Ramos (cell line): ENCODE measurements around the gene DSCAML1.

Source experiments
- in situ Hi-C: fragments of 300-500 bp; cut with MboI; formaldehyde crosslinking; loops from one replicate; pipeline ENCODE4 v1.14.3; 2022; ENCODE audit warnings: low sequenced_read_pairs; ENCODE audit not compliant: unreplicated experiment

DSCAML1 gene

GRCh38 chr11:117428186-117428855, 368.7 kb downstream of the DSCAML1 start:
- in situ Hi-C loops, result no loop called here

DNA sequence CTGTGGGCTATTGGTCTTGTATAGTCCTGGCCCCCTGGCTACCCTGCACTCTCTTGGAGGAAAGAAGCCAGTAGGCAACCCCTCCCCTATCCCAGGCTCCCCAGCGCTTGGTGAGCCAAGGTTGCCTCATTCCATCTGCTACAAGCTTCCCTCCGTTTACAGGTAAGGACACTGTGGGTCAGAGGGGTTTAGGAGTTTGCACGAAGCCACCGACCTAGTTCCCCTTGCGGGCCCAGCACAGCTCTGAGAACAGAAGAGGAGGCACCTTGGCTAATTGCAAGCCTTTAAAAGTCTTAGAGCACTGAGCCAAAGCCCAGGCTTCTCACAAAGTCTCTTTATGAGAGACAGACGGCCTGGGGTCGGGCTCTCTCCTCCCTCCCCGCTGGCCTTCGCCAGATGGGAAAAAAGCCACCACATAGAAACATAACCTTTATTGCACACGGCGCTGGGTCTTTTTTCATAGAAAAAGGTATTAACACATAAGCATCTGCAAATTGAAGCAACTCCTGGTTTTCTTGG, 369.6 kb downstream of the DSCAML1 start:
- in situ Hi-C loops, result no loop called here

- in situ Hi-C loops, result no loop called here
Observed at GRCh38 chr11:117426941-117427340, 370.1 kb downstream of the DSCAML1 start.

DNA sequence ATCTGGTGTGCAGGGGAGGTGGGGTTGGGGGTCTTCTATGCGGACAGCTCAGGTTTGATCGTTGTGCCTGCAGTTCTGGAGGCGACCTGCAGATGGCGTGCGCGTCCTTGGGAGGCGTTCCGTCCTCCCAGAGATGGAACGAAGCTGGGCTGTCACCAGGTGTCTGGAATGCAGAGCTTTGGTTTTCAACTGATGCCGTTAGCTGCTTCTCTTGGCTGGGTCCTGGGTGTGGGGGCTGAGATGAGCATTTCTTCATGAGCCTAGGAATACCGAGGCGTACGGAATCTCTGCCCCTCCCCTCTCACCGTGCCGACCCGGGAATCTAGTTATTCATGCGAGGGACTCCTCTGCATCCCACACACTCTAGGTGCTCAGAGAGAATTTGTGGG, 370.7 kb downstream of the DSCAML1 start:
- in situ Hi-C loops, result no loop called here

- in situ Hi-C loops, result no loop called here
Observed at GRCh38 chr11:117425679-117426296, 371.2 kb downstream of the DSCAML1 start.

DNA sequence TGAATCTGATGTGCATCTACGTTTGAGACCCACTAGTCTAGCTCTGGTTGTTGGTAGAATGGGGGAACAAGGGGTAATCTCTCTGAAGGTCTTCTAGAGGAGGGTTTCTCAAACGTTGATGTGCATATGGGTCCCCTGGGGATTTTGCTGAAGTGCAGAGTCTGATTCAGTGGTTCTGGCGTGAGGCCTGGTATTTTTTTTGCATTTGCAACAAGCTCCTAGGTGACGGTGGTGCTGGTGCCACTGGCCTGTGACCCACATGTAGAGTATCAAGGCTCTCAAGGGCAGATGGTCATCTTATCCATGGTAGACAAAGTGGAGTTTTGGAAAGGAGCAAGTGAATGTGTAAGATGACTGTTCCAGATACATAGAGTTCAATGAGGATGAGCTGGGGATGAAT, 372.2 kb downstream of the DSCAML1 start:
- in situ Hi-C loops, result no loop called here

- in situ Hi-C loops, result no loop called here
Observed at GRCh38 chr11:117423046-117423575, 373.9 kb downstream of the DSCAML1 start.

DNA sequence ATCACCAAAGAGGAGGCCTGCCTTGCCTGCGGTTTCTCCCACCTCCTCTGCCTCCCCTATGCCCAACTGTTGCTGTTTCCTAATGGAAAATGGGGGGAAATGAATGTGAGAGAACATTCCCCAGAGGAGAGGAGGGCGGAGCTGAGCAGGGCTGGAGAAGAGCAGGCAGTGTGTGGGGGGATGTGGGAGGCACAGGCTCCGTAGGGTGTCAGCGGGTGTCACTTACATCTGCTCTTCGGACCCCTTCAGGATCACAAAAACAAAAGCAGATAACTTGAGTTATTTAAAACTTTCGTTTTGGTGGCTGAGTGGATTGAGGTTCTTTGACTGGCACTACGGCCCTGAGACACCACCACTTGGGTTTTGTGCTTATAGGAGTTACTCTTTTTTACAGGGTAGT, 375.5 kb downstream of the DSCAML1 start:
- in situ Hi-C loops, result no loop called here

DNA sequence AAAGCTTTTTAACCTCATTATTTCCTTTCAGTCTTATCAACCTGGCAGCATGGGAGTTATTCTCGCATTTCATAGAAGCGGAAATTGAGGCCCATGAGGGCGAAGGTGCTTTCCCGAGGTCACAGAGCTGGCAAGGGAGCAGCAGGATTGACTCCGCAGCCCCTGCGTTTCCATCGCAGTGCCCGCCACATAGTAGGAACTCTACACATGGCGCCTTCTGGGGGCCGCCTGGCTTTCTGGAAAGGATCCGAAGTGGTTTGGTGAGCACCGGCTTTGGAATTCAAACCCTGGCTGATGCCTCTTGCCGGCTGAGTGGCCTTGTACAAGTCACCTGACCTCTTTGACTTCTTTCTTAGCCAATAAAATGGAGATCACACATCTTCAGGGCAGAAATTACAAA, 376.0 kb downstream of the DSCAML1 start:
- in situ Hi-C loops, result no loop called here

DNA sequence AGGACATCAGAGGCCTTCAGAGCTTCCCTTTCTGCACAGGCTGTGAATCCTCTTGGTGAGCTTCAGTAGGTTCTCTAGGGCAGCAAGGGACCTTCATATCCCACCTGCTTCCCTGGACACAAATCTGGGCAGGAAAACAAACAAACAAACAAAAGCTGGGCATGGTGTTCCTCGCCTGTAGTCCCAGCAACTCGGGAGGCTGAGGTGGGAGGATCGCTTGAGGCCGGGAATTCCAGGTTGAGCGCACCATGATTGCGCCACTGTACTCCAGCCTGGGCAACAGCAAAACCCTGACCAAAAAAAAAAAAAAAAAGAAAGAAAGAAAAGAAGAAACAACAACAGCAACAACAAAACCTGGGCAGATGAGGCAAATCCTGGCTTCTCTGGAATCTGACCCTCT, 376.4 kb downstream of the DSCAML1 start:
- in situ Hi-C loops, result no loop called here

- in situ Hi-C loops, result no loop called here
Observed at GRCh38 chr11:117420143-117420485, 376.9 kb downstream of the DSCAML1 start.

- in situ Hi-C loops, result no loop called here
Observed at GRCh38 chr11:117419482-117420142, 377.4 kb downstream of the DSCAML1 start.

DNA sequence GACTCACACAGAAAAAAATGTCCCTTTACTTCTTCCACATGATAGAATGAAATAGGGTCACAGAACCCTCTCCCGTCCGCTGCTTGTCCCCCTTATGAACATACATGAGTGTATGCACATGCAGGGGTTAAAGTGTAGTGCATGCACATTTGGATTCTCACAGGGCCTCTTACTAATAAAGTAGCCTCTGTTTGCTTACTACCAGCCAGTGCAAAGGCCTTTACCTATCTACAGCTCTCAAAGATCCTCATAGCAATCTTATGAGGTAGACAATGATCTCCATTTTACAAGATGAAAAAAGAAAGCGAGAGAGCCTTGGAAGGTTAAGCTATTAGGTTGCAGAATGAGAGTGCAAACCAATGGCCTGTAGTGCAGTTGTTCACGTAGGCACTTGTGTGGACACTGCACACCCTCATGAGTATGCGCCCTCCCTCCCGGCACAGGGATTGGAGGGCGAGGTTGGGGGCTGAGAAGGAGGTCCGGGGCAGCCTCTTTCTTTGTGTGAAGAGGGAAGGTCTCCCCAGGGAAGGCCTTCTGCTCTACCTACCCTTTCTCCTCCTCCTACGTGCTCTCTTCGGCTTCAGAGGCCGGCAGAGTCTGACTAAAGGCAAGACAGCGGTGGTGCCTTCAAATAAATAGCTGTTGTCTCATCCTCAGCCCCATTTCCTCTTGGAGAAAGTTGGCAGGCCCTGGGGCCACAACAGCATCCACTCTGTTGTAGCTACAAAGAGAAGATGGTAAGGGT, 378.1 kb downstream of the DSCAML1 start:
- in situ Hi-C loops, result no loop called here

GRCh38 chr11:117417856-117418255, 379.2 kb downstream of the DSCAML1 start:
- in situ Hi-C loops, result no loop called here

GRCh38 chr11:117417342-117417741, 379.7 kb downstream of the DSCAML1 start:
- in situ Hi-C loops, result no loop called here

- in situ Hi-C loops, result no loop called here
Observed at GRCh38 chr11:117415358-117415896, 381.6 kb downstream of the DSCAML1 start.

- in situ Hi-C loops, result no loop called here
Observed at GRCh38 chr11:117414724-117415123, 382.3 kb downstream of the DSCAML1 start.

DNA sequence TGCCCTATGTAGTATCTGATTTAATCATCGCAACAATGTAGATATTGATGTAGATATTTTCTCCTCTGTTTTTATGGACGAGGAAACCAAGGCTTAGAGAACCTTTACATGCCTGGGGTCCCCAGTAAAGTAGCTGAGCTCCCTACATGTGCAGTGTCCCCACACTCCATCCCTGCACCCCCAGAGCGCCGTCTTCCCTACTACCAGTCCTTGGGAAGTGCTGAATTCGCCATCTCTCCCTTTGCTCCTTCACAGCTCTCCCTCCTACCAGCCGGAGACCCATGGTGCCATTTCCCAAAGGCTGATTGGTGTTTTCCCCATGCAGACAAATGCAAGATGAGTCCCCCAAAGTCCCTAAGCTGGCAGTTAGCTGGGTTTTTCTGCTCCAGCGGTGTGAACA, 383.4 kb downstream of the DSCAML1 start:
- in situ Hi-C loops, result no loop called here

GRCh38 chr11:117412653-117413275, 384.3 kb downstream of the DSCAML1 start:
- in situ Hi-C loops, result no loop called here

- in situ Hi-C loops, result no loop called here
Observed at GRCh38 chr11:117412176-117412575, 384.8 kb downstream of the DSCAML1 start.
